Measurements from ENCODE around the gene GNG2. TPM values are rescaled to one million over a fixed set of nuclear protein-coding genes. Genes with fewer than 3 reads are reported as not detected.

GNG2 gene
- total RNA-seq, 2 donors from 2014 or later, result 5.9 to 6.3 TPM

DNA sequence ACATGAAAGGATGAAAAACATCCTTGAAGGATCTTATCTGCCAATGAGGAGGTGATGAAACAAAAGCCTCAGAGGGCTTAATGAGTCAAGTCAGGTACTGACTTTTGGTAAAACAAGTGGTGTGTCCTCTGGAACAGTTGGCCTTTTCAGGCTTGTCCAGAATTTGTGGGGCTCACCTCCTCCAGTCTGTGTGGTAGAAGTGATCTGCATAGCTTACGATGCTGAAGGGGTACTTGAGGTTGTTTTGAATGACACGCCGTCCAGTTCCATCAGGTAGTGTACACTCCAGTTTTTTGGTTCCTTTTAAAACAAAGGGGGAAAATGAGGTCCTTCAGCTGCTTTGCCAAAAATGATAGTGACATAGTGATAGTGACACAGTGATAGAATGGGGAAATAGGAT lies 145.9 kb downstream of the GNG2 start:
- peaks cover 92% of the 10 kb centered on the region for H3K36me3 ChIP-seq
- H3K27me3 ChIP-seq, result no peaks in the 10 kb centered on the region
- no peak for DNase-seq (ENCODE audit: low spot score)
- TF ChIP-seq, protein P1, sequence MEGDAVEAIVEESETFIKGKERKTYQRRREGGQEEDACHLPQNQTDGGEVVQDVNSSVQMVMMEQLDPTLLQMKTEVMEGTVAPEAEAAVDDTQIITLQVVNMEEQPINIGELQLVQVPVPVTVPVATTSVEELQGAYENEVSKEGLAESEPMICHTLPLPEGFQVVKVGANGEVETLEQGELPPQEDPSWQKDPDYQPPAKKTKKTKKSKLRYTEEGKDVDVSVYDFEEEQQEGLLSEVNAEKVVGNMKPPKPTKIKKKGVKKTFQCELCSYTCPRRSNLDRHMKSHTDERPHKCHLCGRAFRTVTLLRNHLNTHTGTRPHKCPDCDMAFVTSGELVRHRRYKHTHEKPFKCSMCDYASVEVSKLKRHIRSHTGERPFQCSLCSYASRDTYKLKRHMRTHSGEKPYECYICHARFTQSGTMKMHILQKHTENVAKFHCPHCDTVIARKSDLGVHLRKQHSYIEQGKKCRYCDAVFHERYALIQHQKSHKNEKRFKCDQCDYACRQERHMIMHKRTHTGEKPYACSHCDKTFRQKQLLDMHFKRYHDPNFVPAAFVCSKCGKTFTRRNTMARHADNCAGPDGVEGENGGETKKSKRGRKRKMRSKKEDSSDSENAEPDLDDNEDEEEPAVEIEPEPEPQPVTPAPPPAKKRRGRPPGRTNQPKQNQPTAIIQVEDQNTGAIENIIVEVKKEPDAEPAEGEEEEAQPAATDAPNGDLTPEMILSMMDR (IDR thresholded peaks at IDR 0.05), result no peak
- H3K4me3 ChIP-seq, result no peak overlapping the region
- peak overlapping the region; percentile 17 to 50 for H3K27ac ChIP-seq
- H3K4me1 ChIP-seq, result peaks cover 0 to 39% of the 10 kb centered on the region in 2 donors
- H3K9me3 ChIP-seq, result no peaks in the 10 kb centered on the region

DNA sequence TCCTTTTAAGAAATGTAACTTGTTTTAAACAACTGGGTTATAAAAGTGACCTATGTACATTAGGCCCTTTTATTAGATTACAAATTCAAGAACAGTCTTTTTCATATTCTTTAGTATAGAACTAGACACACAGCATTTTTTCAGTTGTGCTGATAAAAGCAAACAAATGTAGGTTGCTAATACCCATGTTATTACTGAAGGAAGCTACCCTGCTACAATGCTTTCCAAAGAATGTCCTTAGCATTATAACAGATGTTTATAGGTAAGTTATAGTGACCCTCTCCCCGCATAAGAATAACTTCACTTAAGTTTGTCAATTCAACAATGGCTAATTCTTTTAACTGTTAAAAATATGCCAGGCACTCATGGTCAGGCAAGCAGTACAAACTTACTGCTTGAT lies 146.8 kb downstream of the GNG2 start:
- Histone ChIP-seq H3K27ac (no peak overlapping the region), H3K36me3 (peaks cover 88% of the 10 kb centered on the region), H3K4me1 (peaks cover 0 to 45% of the 10 kb centered on the region in 2 donors), H3K4me3 (no peak overlapping the region), H3K9me3 (no peaks in the 10 kb centered on the region), H3K27me3 (no peaks in the 10 kb centered on the region)
- TF ChIP-seq, protein P1 (IDR thresholded peaks at IDR 0.05), result no peak
- DNase-seq (ENCODE audit: low spot score), result no peak

DNA sequence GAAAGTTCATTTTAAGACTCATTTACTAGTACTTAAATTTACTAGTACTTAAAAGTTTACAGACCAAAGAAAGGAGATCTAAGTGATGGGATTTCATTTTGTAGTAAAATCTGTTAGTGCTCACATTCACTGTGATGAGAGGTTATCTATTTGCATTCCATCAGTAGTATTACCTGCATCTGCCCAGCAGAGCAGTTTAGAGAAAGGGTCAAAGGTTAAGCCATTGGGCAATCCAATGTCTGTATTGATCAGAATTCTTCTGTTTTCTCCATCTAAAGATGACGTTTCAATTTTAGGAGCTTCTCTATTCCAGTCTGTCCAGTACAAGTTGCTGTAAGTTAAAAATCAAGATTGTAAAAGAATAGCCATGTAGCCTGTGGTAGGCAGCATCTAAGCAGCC lies 147.2 kb downstream of the GNG2 start:
- Histone ChIP-seq H3K36me3 (peaks cover 83% of the 10 kb centered on the region), H3K27ac (no peak overlapping the region)

DNA sequence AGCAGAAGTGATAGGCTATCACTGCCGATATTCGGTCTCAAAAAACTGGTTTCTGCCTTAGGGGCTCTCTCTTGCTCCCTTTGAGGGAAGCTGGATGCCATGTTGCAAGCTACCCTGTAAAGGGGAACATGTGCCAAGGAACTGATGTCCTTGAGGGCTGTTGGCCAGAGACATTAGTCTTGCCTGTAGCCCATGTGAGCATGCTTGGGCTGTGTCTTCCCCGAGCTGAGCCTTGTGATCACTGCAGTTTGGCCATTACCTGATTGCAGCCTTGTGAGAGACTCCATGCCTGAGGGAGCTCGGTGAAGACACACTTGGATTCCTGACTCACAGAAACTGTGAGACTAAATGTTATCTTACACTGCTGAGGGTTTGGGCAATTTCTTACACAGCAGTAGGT lies 147.7 kb downstream of the GNG2 start:
- peaks cover 0 to 45% of the 10 kb centered on the region in 2 donors for H3K4me1 ChIP-seq
- no peak overlapping the region for H3K4me3 ChIP-seq
- H3K27me3 ChIP-seq, result no peaks in the 10 kb centered on the region
- DNase-seq (ENCODE audit: low spot score), result no peak
- no peaks in the 10 kb centered on the region for H3K9me3 ChIP-seq
- peaks cover 78% of the 10 kb centered on the region for H3K36me3 ChIP-seq
- TF ChIP-seq, protein P1 (IDR thresholded peaks at IDR 0.05), result no peak
- no peak overlapping the region for H3K27ac ChIP-seq

More for the DNA sequence above, 147.2 kb downstream of the GNG2 start:
- H3K9me3 ChIP-seq, result no peaks in the 10 kb centered on the region
- DNase-seq (ENCODE audit: low spot score), result no peak
- peaks cover 0 to 45% of the 10 kb centered on the region in 2 donors for H3K4me1 ChIP-seq
- H3K4me3 ChIP-seq, result no peak overlapping the region
- no peaks in the 10 kb centered on the region for H3K27me3 ChIP-seq
- TF ChIP-seq, protein P1 (IDR thresholded peaks at IDR 0.05), result no peak

DNA sequence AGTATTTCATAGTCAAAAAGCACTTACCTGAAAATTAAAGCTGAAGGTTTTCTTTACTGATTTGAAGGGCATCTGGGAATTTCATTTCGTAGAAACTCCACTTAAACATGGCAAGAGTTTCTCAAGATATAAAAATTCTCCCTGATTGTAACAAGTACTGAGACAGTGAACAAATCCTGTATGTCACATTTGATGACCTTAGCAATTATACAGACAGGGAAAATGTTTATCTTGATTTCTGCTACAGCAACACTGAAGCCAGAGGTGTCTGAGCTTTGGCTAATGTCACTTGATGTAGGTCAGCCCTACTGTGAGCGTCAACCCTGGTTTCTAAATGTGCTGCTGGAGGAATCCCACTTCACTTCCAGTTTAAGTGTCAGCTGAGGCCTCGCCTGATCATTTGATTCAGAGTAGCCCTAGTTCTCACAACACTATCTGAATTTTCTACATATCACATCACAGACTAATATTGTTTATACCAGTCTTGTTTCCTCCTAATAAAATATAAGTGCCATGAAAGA lies 149.8 kb downstream of the GNG2 start:
- no peaks in the 10 kb centered on the region for H3K27me3 ChIP-seq
- peaks cover 58% of the 10 kb centered on the region for H3K36me3 ChIP-seq
- peak overlapping the region; percentile 80 to 85 for H3K27ac ChIP-seq
- no peak for DNase-seq (ENCODE audit: low spot score)
- H3K9me3 ChIP-seq, result no peaks in the 10 kb centered on the region
- H3K4me3 ChIP-seq, result no peak overlapping the region
- peaks cover 0 to 52% of the 10 kb centered on the region in 2 donors for H3K4me1 ChIP-seq
- TF ChIP-seq, protein P1 (IDR thresholded peaks at IDR 0.05), result no peak

DNA sequence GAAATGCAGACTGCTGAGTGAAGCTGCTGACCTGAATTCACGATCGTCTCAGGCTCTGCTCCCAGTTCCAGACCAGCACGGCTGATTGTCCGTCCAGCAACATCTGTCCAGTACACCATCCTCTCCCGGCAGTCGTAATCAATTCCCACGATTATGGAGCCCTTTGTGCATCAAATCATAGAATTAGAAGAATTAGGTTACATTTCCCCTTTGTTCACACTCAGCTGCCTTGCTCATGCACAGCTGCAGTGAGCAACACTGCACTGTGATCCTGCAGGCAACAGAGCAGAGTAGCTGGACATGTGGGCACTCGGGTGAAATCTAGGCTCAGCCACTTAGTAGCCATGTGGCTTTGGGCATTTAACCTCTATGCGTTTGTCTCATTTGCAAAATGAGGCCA lies 151.1 kb downstream of the GNG2 start:
- TF ChIP-seq, protein P1 (IDR thresholded peaks at IDR 0.05), result no peak

More for the DNA sequence above, 151.1 kb downstream of the GNG2 start:
- H3K9me3 ChIP-seq, result no peaks in the 10 kb centered on the region
- H3K4me3 ChIP-seq, result no peak overlapping the region
- H3K27ac ChIP-seq, result peak overlapping the region; percentile 80 to 85
- H3K4me1 ChIP-seq, result peaks cover 0 to 57% of the 10 kb centered on the region in 2 donors
- H3K27me3 ChIP-seq, result no peaks in the 10 kb centered on the region
- H3K36me3 ChIP-seq, result peaks cover 46% of the 10 kb centered on the region
- DNase-seq (ENCODE audit: low spot score), result no peak

All from right atrium auricular region (tissue), 2 donors.